Upper lobe of left lung (tissue), 6 donors: ENCODE measurements around the gene PTPRM. TPM values are rescaled to one million over a fixed set of nuclear protein-coding genes. Genes with fewer than 3 reads are reported as not detected.
A peak's percentile ranks its signal among the peaks of the same experiment; 100 is the strongest.
"Not testable (repeated sequence)": the region's sequence is repeated elsewhere in the genome, so short reads cannot be mapped to it uniquely, and the experiment has no call there.

Experiments used
- ATAC-seq, 2 donors: fragments of 200-7000 bp; cut with Tn5 transposase; one replicate each; pipeline ENCODE4 v1.9.1; 2022; ENCODE audit warnings: mild to moderate bottlenecking in 2 of 2, moderate library complexity in 2 of 2; ENCODE audit not compliant: low FRiP score in 2 of 2
- DNase-seq, 2 donors: peaks; one replicate each; pipeline ENCODE4 v3.0.0-alpha.2; 2019 to 2020
- H3K27ac ChIP-seq, 4 donors: fragments of 200-600 bp; sonication (generic); one replicate each; pipeline ENCODE4 v1.5.1; 2016 to 2019
- H3K27me3 ChIP-seq, 4 donors: fragments of 200-600 bp; sonication (generic); one replicate each; pipeline ENCODE4 v1.5.1; 2017 to 2019
- H3K36me3 ChIP-seq, 4 donors: fragments of 200-600 bp; sonication (generic); one replicate each; pipeline ENCODE4 v1.5.1; 2016 to 2019
- H3K4me1 ChIP-seq, 4 donors: fragments of 200-600 bp; sonication (generic); one replicate each; pipeline ENCODE4 v1.5.1; 2018 to 2019
- H3K4me3 ChIP-seq, 4 donors: fragments of 200-600 bp; sonication (generic); one replicate each; pipeline ENCODE4 v1.5.1; 2017 to 2019; ENCODE audit warnings: mild to moderate bottlenecking in 2 of 4, moderate library complexity in 1 of 4
- H3K9me3 ChIP-seq, 4 donors: fragments of 200-600 bp; sonication (generic); one replicate each; pipeline ENCODE4 v1.5.1; 2018 to 2019
- CTCF ChIP-seq, 6 experiments: fragments of 450-650 bp in 4 of 6; fragments of 200-600 bp in 2 of 6; sonication (generic) in 2 of 6; IDR thresholded peaks; one replicate each; pipeline ENCODE4 v1.5.1; 2016 to 2019; ENCODE audit warnings: antibody characterized with exemption in 6 of 6
- EP300 ChIP-seq, 4 donors: sonication (generic); formaldehyde crosslinking; IDR thresholded peaks; one replicate each; pipeline ENCODE4 v1.5.1; 2017; ENCODE audit warnings: antibody characterized with exemption in 4 of 4, control low read depth in 2 of 4
- POLR2A ChIP-seq, 4 donors: fragments of 450-650 bp; IDR thresholded peaks; one replicate each; pipeline ENCODE4 v1.5.1; 2016 to 2017; ENCODE audit warnings: antibody characterized with exemption in 4 of 4, mild to moderate bottlenecking in 2 of 4
- POLR2AphosphoS5 ChIP-seq, 2 donors: sonication (generic); formaldehyde crosslinking; IDR thresholded peaks; one replicate each; pipeline ENCODE4 v1.5.1; 2017; ENCODE audit warnings: antibody characterized with exemption in 2 of 2
- WGBS, 2 donors: methylation state at CpG; one replicate each; pipeline ENCODE4 v1.1.5; 2017 to 2018; 5-methylcytosine and 5-hydroxymethylcytosine counted together
- total RNA-seq, 6 donors: library from RNA; depleted of rRNA in 4 of 6; stranded (reverse); fragments of >200 nt in 4 of 6; gene quantifications; one replicate each; pipeline versions ENCODE4 v1.1.0 to v1.2.1, GENCODE V29; 2016 to 2021
- donor health status: DM: no; HTN: no; CAD: no; lungs with moderate emphysema.
- donor health status: DM: no; HTN: yes; CAD: no; lungs with severe emphysema.

PTPRM gene
- total RNA-seq, 6 donors from 2014 or later = 82.0 to 201 (median 154) TPM

DNA sequence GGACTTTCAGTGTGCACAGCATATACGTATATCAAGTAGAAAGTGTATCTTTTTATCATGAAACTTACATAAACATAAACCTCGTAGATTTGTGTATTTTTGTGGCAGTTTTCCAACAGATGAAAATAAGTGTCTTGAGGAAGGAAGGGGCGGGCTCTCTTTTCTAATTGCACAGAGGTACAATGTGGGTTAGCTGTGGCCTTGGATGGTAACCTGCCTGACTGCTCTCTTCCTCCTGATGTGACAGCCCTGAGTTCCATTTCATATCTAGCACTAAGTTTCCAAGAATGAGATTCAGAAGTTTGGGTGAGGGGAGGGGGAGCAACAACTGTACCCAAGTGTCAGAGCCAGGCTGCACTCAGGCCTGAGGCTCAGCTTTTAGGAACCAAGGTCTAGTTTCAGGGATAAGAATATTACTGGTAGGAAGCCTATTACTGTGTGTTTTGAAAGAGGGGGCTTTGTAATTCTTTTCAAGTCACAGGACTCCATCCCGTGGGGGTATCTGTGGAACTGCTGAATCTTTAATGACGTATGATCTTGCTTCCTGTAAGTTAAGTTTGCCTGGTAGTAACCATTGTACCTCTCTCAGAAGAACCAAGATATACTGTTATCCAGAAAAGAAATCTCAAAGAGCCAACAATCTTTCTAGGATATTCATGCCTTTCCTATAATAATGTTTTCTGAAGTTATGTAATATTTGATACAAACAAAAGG is 483.7 kb downstream of the PTPRM start:
- Histone ChIP-seq H3K4me3 (no peak overlapping the region), H3K27me3 (no peaks in the 10 kb centered on the region), H3K36me3 (no peaks in the 10 kb centered on the region), H3K9me3 (no peaks in the 10 kb centered on the region), H3K27ac (peak overlapping the region in 1 of 4 donors; percentile 10), H3K4me1 (peaks cover 0 to 39% (median 9%) of the 10 kb centered on the region in 4 donors)
- WGBS, 2 donors = 47 to 51% methylated on average over 5 of the region's 5 CpGs
- ATAC-seq = no peak
- TF ChIP-seq POLR2AphosphoS5 (IDR thresholded peaks at IDR 0.05) = no peak
- no peak for TF ChIP-seq EP300 (IDR thresholded peaks at IDR 0.05)
- TF ChIP-seq POLR2A (IDR thresholded peaks at IDR 0.05) = no peak
- no peak for TF ChIP-seq CTCF (IDR thresholded peaks at IDR 0.05)
- DNase-seq = no peak

GRCh38 chr18:8051453-8051852 is 484.3 kb downstream of the PTPRM start:
- TF ChIP-seq EP300 (IDR thresholded peaks at IDR 0.05) = no peak
- no peak for TF ChIP-seq CTCF (IDR thresholded peaks at IDR 0.05)
- no peak for TF ChIP-seq POLR2AphosphoS5 (IDR thresholded peaks at IDR 0.05)
- no peak for TF ChIP-seq POLR2A (IDR thresholded peaks at IDR 0.05)
- no peaks in the 10 kb centered on the region for H3K27me3 ChIP-seq
- 37 to 49% methylated on average over 2 of the region's 2 CpGs for WGBS, 2 donors
- no peak for ATAC-seq
- no peaks in the 10 kb centered on the region for H3K9me3 ChIP-seq
- DNase-seq = no peak
- peak overlapping the region in 1 of 4 donors; percentile 10 for H3K27ac ChIP-seq
- H3K4me3 ChIP-seq = no peak overlapping the region
- H3K36me3 ChIP-seq = no peaks in the 10 kb centered on the region
- peaks cover 0 to 39% (median 9%) of the 10 kb centered on the region in 4 donors for H3K4me1 ChIP-seq

- 51 to 63% methylated on average over 2 of the region's 2 CpGs for WGBS, 2 donors
- Histone ChIP-seq H3K36me3 (no peaks in the 10 kb centered on the region), H3K4me3 (no peak overlapping the region), H3K4me1 (peaks cover 0 to 39% (median 9%) of the 10 kb centered on the region in 4 donors), H3K27ac (no peak overlapping the region), H3K9me3 (no peaks in the 10 kb centered on the region), H3K27me3 (no peaks in the 10 kb centered on the region)
- DNase-seq = no peak
- no peak for TF ChIP-seq POLR2A (IDR thresholded peaks at IDR 0.05)
- TF ChIP-seq CTCF (IDR thresholded peaks at IDR 0.05) = peak in 1 of 6 experiments; percentile 6
- TF ChIP-seq EP300 (IDR thresholded peaks at IDR 0.05) = no peak
- ATAC-seq = no peak
These were observed 485.2 kb downstream of the PTPRM start for GRCh38 chr18:8052237-8052701.

GRCh38 chr18:8056723-8057122 is 489.6 kb downstream of the PTPRM start:
- H3K27me3 ChIP-seq = no peaks in the 10 kb centered on the region
- peaks cover 0 to 12% (median 4%) of the 10 kb centered on the region in 4 donors for H3K4me1 ChIP-seq
- DNase-seq = no peak
- H3K36me3 ChIP-seq = no peaks in the 10 kb centered on the region
- 94% methylated on average over 1 of the region's 1 CpG for WGBS, 2 donors
- no peak overlapping the region for H3K4me3 ChIP-seq
- no peak for ATAC-seq
- TF ChIP-seq POLR2A (IDR thresholded peaks at IDR 0.05) (no peak), EP300 (IDR thresholded peaks at IDR 0.05) (no peak), CTCF (IDR thresholded peaks at IDR 0.05) (no peak), POLR2AphosphoS5 (IDR thresholded peaks at IDR 0.05) (no peak)
- no peaks in the 10 kb centered on the region for H3K9me3 ChIP-seq
- H3K27ac ChIP-seq = no peak overlapping the region

DNA sequence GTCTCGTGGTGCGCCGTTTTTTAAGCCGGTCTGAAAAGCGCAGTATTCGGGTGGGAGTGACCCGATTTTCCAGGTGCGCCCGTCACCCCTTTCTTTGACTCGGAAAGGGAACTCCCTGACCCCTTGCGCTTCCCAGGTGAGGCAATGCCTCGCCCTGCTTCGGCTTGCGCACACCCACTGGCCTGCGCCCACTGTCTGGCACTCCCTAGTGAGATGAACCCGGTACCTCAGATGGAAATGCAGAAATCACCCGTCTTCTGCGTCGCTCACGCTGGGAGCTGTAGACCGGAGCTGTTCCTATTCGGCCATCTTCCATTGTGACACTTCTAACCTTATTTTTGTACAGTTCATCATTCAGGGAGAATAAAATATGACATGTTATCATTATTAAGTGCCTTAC is 496.0 kb downstream of the PTPRM start:
- not testable (repeated sequence) for H3K9me3 ChIP-seq, H3K36me3 ChIP-seq, ATAC-seq, H3K4me1 ChIP-seq, H3K27ac ChIP-seq, H3K27me3 ChIP-seq, H3K4me3 ChIP-seq
- peak in 1 of 2 donors; percentile 20 for DNase-seq
- 82 to 91% methylated on average over 12 to 14 of the region's 22 CpGs for WGBS, 2 donors
